Left ventricle myocardium inferior (tissue), 1 donor: ENCODE results near the gene MRPS26. TPM values are rescaled to one million over a fixed set of nuclear protein-coding genes. Genes with fewer than 3 reads are reported as not detected.

ENCODE experiments used
- DNase-seq: peaks from one replicate; pipeline ENCODE4 v3.0.0-alpha.2; 2020
- H3K27ac ChIP-seq: fragments of 200-600 bp; replicated peaks from 2 replicates; pipeline ENCODE4 v1.8.0; 2021
- H3K27me3 ChIP-seq: fragments of 200-600 bp; 2 replicates; pipeline ENCODE4 v1.8.0; 2021; ENCODE audit warnings: low read depth
- H3K36me3 ChIP-seq: fragments of 200-600 bp; 2 replicates; pipeline ENCODE4 v1.8.0; 2021
- H3K4me1 ChIP-seq: fragments of 200-600 bp; 2 replicates; pipeline ENCODE4 v1.8.0; 2021
- H3K4me3 ChIP-seq: fragments of 200-600 bp; 2 replicates; pipeline ENCODE4 v1.8.0; 2021; ENCODE audit warnings: mild to moderate bottlenecking, moderate library complexity
- H3K9me3 ChIP-seq: fragments of 200-600 bp; replicated peaks from 2 replicates; pipeline ENCODE4 v1.8.0; 2021
- CTCF ChIP-seq: fragments of 200-600 bp; IDR thresholded peaks from 2 replicates; pipeline ENCODE4 v1.8.0; 2021; ENCODE audit warnings: antibody characterized with exemption, mild to moderate bottlenecking, borderline replicate concordance
- intact Hi-C: fragments of 100-400 bp; cut with micrococcal nuclease; formaldehyde crosslinking; loops from one replicate; pipeline ENCODE4 v1.11.0; 2022
- total RNA-seq: library from RNA; stranded (reverse); fragmentation: NEBNext Ultra II Directional; extraction: Animal tissue kit (Norgen Biotek cat#: 25700); gene quantifications from one replicate; pipeline ENCODE4 v1.2.1, GENCODE V29; 2021
- donor health status: DM: no; HTN: yes; CAD: no; lungs with severe emphysema.

The MRPS26 gene
- total RNA-seq, 1 donor from 2014 or later: 55.6 TPM

DNA sequence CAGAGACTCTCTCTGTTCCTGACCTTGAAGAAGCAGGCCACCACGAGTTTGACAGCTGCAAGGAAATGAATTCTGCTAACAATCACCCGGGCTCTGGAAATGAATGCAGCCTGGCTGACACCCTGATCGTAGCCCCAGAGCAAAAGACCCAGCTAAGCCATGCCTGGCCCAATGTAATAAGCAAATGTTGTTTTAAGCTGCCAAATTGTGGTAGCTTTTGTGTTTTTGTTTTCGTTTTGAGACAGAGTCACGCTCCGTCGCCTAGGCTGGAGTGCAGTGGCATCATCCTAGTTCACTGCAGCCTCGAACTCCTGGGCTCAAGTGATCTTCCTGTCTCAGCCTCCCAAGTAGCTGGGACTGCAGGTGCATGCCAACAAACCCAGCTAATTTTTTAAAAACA is 22.2 kb downstream of the MRPS26 start:
- intact Hi-C loops: no loop called here
- TF ChIP-seq CTCF: no peak
- Histone ChIP-seq H3K27ac (no peak overlapping the region), H3K36me3 (no peaks in the 10 kb centered on the region), H3K9me3 (no peaks in the 10 kb centered on the region), H3K4me1 (peaks cover 17% of the 10 kb centered on the region), H3K27me3 (peaks cover 30% of the 10 kb centered on the region), H3K4me3 (no peak overlapping the region)
- no peak for DNase-seq

GRCh38 chr20:3068986-3069900 is 23.4 kb downstream of the MRPS26 start:
- H3K4me3 ChIP-seq: no peak overlapping the region
- no peaks in the 10 kb centered on the region for H3K9me3 ChIP-seq
- H3K27ac ChIP-seq: no peak overlapping the region
- H3K27me3 ChIP-seq: peaks cover 38% of the 10 kb centered on the region
- no peaks in the 10 kb centered on the region for H3K36me3 ChIP-seq
- DNase-seq: no peak
- H3K4me1 ChIP-seq: peaks cover 17% of the 10 kb centered on the region
- peak; percentile 42 for TF ChIP-seq CTCF
- intact Hi-C loops: no loop called here

DNA sequence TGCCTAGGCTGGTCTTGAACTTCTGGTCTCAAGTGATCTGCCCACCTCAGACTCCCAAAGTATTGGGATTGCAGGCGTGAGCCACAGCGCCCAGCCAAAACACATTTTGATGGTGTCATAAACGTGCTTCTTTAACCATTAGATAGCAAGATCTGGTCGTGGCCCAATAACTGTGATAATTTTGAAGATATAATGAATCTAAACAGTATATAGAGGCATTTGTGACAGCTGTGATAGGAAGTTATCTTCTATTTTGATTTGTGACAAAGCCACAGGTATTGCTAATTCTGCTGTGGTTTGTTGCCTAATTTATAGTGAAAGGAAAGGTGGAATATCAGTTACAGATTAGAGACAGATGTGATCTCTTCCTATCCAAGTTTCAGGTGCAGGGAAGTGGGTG is 24.9 kb downstream of the MRPS26 start:
- DNase-seq: no peak
- intact Hi-C loops: no loop called here
- Histone ChIP-seq H3K9me3 (no peaks in the 10 kb centered on the region), H3K36me3 (no peaks in the 10 kb centered on the region), H3K4me3 (no peak overlapping the region), H3K27me3 (peaks cover 40% of the 10 kb centered on the region), H3K4me1 (peaks cover 17% of the 10 kb centered on the region), H3K27ac (no peak overlapping the region)
- TF ChIP-seq CTCF: no peak

DNA sequence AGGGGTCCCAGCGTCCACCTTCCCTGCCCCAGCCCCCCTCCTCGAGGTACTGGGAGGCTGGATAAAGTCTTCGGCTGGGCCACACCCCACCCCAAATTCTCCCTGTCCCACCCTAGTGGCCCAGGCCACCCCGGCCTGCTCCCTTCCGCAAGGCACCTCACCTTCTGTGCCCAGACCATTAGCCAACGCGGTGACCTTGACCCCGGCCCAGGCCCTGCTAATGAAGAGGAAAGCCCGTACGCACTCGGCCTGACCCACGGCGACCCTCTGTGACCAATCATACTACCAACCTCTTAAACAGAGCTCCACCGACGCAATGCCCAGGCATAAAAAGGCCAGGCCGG is 25.4 kb downstream of the MRPS26 start:
- Histone ChIP-seq H3K4me1 (peaks cover 17% of the 10 kb centered on the region), H3K36me3 (no peaks in the 10 kb centered on the region), H3K4me3 (peak overlapping the region; percentile 72), H3K27ac (no peak overlapping the region), H3K27me3 (peaks cover 45% of the 10 kb centered on the region), H3K9me3 (no peaks in the 10 kb centered on the region)
- TF ChIP-seq CTCF: no peak
- no peak for DNase-seq
- intact Hi-C loops: no loop called here

DNA sequence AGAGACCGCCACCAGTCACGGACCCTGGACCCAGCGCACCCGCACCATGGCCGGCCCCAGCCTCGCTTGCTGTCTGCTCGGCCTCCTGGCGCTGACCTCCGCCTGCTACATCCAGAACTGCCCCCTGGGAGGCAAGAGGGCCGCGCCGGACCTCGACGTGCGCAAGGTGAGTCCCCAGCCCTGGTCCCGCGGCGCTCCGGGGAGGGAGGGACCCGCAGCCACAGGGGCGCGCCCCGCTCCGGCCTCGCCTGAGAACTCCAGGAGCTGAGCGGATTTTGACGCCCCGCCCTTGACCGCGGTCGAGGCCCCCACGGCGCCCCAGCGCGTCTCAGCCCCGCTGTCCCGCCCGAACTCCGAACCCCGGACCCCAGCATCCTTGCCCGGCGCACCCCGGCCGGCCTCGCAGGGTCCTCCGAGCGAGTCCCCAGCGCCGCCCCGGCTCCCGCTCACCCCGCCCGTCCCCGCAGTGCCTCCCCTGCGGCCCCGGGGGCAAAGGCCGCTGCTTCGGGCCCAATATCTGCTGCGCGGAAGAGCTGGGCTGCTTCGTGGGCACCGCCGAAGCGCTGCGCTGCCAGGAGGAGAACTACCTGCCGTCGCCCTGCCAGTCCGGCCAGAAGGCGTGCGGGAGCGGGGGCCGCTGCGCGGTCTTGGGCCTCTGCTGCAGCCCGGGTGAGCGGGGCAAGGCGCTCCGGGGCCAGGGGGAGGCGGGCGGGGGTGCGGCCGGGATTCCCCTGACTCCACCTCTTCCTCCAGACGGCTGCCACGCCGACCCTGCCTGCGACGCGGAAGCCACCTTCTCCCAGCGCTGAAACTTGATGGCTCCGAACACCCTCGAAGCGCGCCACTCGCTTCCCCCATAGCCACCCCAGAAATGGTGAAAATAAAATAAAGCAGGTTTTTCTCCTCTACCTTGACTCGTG is 26.0 kb downstream of the MRPS26 start, which contains the start of gene OXT:
TSS of gene OXT (plus strand) at position 11 of the 920 bp plus-strand sequence. CDS start at position 47, 36 bp downstream.
- intact Hi-C loops: no loop called here
- Histone ChIP-seq H3K27ac (no peak within 1 kb of the TSS), H3K36me3 (no peaks in the 10 kb centered on the region), H3K9me3 (no peaks in the 10 kb centered on the region), H3K27me3 (peaks cover 51% of the 10 kb centered on the region), H3K4me1 (peaks cover 17% of the 10 kb centered on the region), H3K4me3 (peak within 1 kb of the TSS; percentile 72)
- TF ChIP-seq CTCF: no peak
- peak; percentile 56 for DNase-seq
